Fibroblast of lung (primary cell): Measurements from ENCODE around the gene OR9G1. TPM values are rescaled to one million over a fixed set of nuclear protein-coding genes. Genes with fewer than 3 reads are reported as not detected.

ENCODE experiments used
- DNase-seq, 2 donors: peaks; one replicate each; pipeline versions ENCODE4 v3.0.0 to v3.0.0-alpha.2; 2010; ENCODE audit warnings: low read depth in 2 of 2
- H2AFZ ChIP-seq: 2 replicates; pipeline ENCODE4 v1.5.1; 2012; ENCODE audit warnings: low read length, control low read depth, inconsistent platforms
- H3K27ac ChIP-seq: 2 replicates; pipeline ENCODE4 v1.5.1; 2011; ENCODE audit warnings: low read length, control low read depth; ENCODE audit not compliant: insufficient read depth
- H3K27me3 ChIP-seq: 2 replicates; pipeline ENCODE4 v1.5.1; 2011; ENCODE audit warnings: mild to moderate bottlenecking, low read length; ENCODE audit not compliant: control insufficient read depth, insufficient read depth
- H3K36me3 ChIP-seq: 2 replicates; pipeline ENCODE4 v1.5.1; 2011; ENCODE audit warnings: low read length; ENCODE audit not compliant: control insufficient read depth, insufficient read depth
- H3K4me1 ChIP-seq: 2 replicates; pipeline ENCODE4 v1.5.1; 2011; ENCODE audit warnings: low read length; ENCODE audit not compliant: control insufficient read depth, insufficient read depth; ENCODE audit errors: extremely low read depth
- H3K4me2 ChIP-seq: 2 replicates; pipeline ENCODE4 v1.5.1; 2011; ENCODE audit warnings: low read length, control low read depth; ENCODE audit not compliant: insufficient read depth; ENCODE audit errors: extremely low read depth
- H3K4me3 ChIP-seq, 4 experiments: fragments of 200-600 bp in 1 of 4; sonication (generic) in 1 of 4; replicated peaks in 1 of 4; 2 replicates each; pipeline ENCODE4 v1.5.1; 2011 to 2016; ENCODE audit warnings: low read length in 4 of 4, low read depth in 3 of 4, mild to moderate bottlenecking in 3 of 4, control low read depth in 2 of 4, inconsistent platforms in 1 of 4, mixed read lengths in 1 of 4; ENCODE audit not compliant: insufficient read depth in 1 of 4; ENCODE audit errors: control extremely low read depth in 1 of 4
- H3K79me2 ChIP-seq: 2 replicates; pipeline ENCODE4 v1.5.1; 2012; ENCODE audit warnings: mild to moderate bottlenecking, low read length, inconsistent platforms; ENCODE audit not compliant: control insufficient read depth, insufficient read depth
- H3K9ac ChIP-seq: 2 replicates; pipeline ENCODE4 v1.5.1; 2011; ENCODE audit warnings: mild to moderate bottlenecking, low read length, control low read depth; ENCODE audit not compliant: insufficient read depth
- H3K9me3 ChIP-seq: 2 replicates; pipeline ENCODE4 v1.5.1; 2012; ENCODE audit warnings: low read depth, low read length; ENCODE audit not compliant: control insufficient read depth, insufficient read depth
- H4K20me1 ChIP-seq: 2 replicates; pipeline ENCODE4 v1.5.1; 2011; ENCODE audit warnings: low read length; ENCODE audit not compliant: control insufficient read depth, insufficient read depth; ENCODE audit errors: extremely low read depth
- CTCF ChIP-seq, 2 donors: IDR thresholded peaks in 1 of 2; conservative IDR thresholded peaks in 1 of 2; 1 replicate in 1 of 2; 2 replicates in 1 of 2; pipeline ENCODE4 v1.5.1; 2011 to 2012; ENCODE audit warnings: low read length in 2 of 2, control low read depth in 1 of 2, inconsistent platforms in 1 of 2, low read depth in 1 of 2, mild to moderate bottlenecking in 1 of 2
- EZH2 ChIP-seq: IDR thresholded peaks from 2 replicates; pipeline ENCODE4 v1.5.1; 2012; ENCODE audit warnings: low read length, control low read depth, mild to moderate bottlenecking; ENCODE audit errors: missing control alignments
- polyA plus RNA-seq, 2 donors: library from polyadenylated mRNA; depleted of rRNA in 1 of 2; stranded (reverse) in 1 of 2; unstranded in 1 of 2; fragments of >200 nt; gene quantifications; 2 replicates each; pipeline ENCODE4 v1.2.1, GENCODE V29; 2011 to 2012; ENCODE audit warnings: missing spikeins in 1 of 2
- total RNA-seq: library from RNA; depleted of rRNA; stranded (reverse); fragments of >200 nt; gene quantifications from 2 replicates; pipeline ENCODE4 v1.2.1, GENCODE V29; 2014

The OR9G1 gene
- total and polyA plus RNA-seq, 2 donors (not counting 1 experiment from before 2014, with no cell fraction given) = not detected

- no peak for TF ChIP-seq CTCF (conservative IDR thresholded peaks at IDR 0.05 in 1 of 2, IDR thresholded peaks at IDR 0.05 in 1 of 2; ENCODE audit: low read depth in 1 of 2, low read length in 2 of 2)
- no peak for TF ChIP-seq EZH2
Observed at GRCh38 chr11:56740886-56741285, 42.0 kb downstream of the OR9G1 start.

GRCh38 chr11:56748597-56748996 lies 49.7 kb downstream of the OR9G1 start, which contains the start of gene OR9G4:
Gene OR9G4, minus strand, starts transcription at chr11:56748697. Its CDS starts 4,931 bp downstream, at chr11:56743766.
- H2AFZ ChIP-seq = no peak within 1 kb of the TSS
- H3K79me2 ChIP-seq = no peaks in the 10 kb centered on the region
- no peaks in the 10 kb centered on the region for H3K36me3 ChIP-seq
- no peak within 1 kb of the TSS for H3K4me2 ChIP-seq
- no peak for TF ChIP-seq EZH2
- no peak for TF ChIP-seq CTCF (conservative IDR thresholded peaks at IDR 0.05 in 1 of 2, IDR thresholded peaks at IDR 0.05 in 1 of 2; ENCODE audit: low read depth in 1 of 2, low read length in 2 of 2)
- no peak within 1 kb of the TSS for H3K4me3 ChIP-seq
- no peak within 1 kb of the TSS for H3K27ac ChIP-seq
- no peaks in the 10 kb centered on the region for H4K20me1 ChIP-seq
- H3K9me3 ChIP-seq = no peaks in the 10 kb centered on the region
- no peak within 1 kb of the TSS for H3K9ac ChIP-seq
- H3K4me1 ChIP-seq = no peaks in the 10 kb centered on the region
- no peaks in the 10 kb centered on the region for H3K27me3 ChIP-seq
- no peak for DNase-seq

More at GRCh38 chr11:56740886-56741285, 42.0 kb downstream of the OR9G1 start:
- Histone ChIP-seq H3K27ac (no peak overlapping the region), H3K36me3 (no peaks in the 10 kb centered on the region), H2AFZ (no peak overlapping the region), H3K4me3 (no peak overlapping the region), H4K20me1 (no peaks in the 10 kb centered on the region), H3K4me1 (no peaks in the 10 kb centered on the region), H3K4me2 (no peak overlapping the region), H3K27me3 (no peaks in the 10 kb centered on the region), H3K79me2 (no peaks in the 10 kb centered on the region), H3K9ac (no peak overlapping the region), H3K9me3 (no peaks in the 10 kb centered on the region)
- no peak for DNase-seq

GRCh38 chr11:56750190-56750589 lies 51.3 kb downstream of the OR9G1 start:
- no peak overlapping the region for H3K27ac ChIP-seq
- H3K4me1 ChIP-seq = no peaks in the 10 kb centered on the region
- H3K9ac ChIP-seq = no peak overlapping the region
- H4K20me1 ChIP-seq = no peaks in the 10 kb centered on the region
- no peaks in the 10 kb centered on the region for H3K79me2 ChIP-seq
- no peak overlapping the region for H2AFZ ChIP-seq
- no peak for TF ChIP-seq CTCF (conservative IDR thresholded peaks at IDR 0.05 in 1 of 2, IDR thresholded peaks at IDR 0.05 in 1 of 2; ENCODE audit: low read depth in 1 of 2, low read length in 2 of 2)
- no peak for TF ChIP-seq EZH2
- no peaks in the 10 kb centered on the region for H3K36me3 ChIP-seq
- H3K9me3 ChIP-seq = no peaks in the 10 kb centered on the region
- no peaks in the 10 kb centered on the region for H3K27me3 ChIP-seq
- no peak for DNase-seq
- H3K4me3 ChIP-seq = no peak overlapping the region
- H3K4me2 ChIP-seq = no peak overlapping the region
